HepG2 (cell line): ENCODE data around the gene PXMP4. TPM values are rescaled to one million over a fixed set of nuclear protein-coding genes. Genes with fewer than 3 reads are reported as not detected.

Experiments
- ARHGAP35 ChIP-seq: sonication (generic); formaldehyde crosslinking; IDR thresholded peaks from 2 replicates; pipeline ENCODE4 v1.9.0; 2022; ENCODE audit warnings: mild to moderate bottlenecking, inconsistent platforms, moderate library complexity, missing genetic modification reagents, borderline replicate concordance
- ATM ChIP-seq: fragments of 450-650 bp; IDR thresholded peaks from 2 replicates; pipeline ENCODE4 v1.7.1; 2017; ENCODE audit warnings: mild to moderate bottlenecking, borderline replicate concordance
- KDM3A ChIP-seq: IDR thresholded peaks from 2 replicates; pipeline ENCODE4 v1.6.1; 2018; ENCODE audit warnings: low read depth, missing compliant biosample characterization
- MAZ ChIP-seq, 2 experiments: sonication (generic) in 1 of 2; formaldehyde crosslinking in 1 of 2; IDR thresholded peaks; 2 replicates each; pipeline versions ENCODE4 v1.5.0 to v1.6.1; 2012 to 2020; ENCODE audit warnings: low read depth in 2 of 2, mild to moderate bottlenecking in 2 of 2, borderline replicate concordance in 1 of 2, improper control_type of control experiment in 1 of 2, low read length in 1 of 2, missing genetic modification reagents in 1 of 2, moderate library complexity in 1 of 2
- NFE2L2 ChIP-seq: fragments of 150-350 bp; IDR thresholded peaks from 2 replicates; pipeline ENCODE4 v1.6.1; 2014; ENCODE audit warnings: low read length
- POGZ ChIP-seq: sonication (generic); formaldehyde crosslinking; IDR thresholded peaks from 2 replicates; pipeline ENCODE4 v1.4.0; 2020; ENCODE audit warnings: mild to moderate bottlenecking, missing genetic modification reagents
- RAD21 ChIP-seq: fragments of 450-650 bp; formaldehyde crosslinking; IDR thresholded peaks from 2 replicates; pipeline ENCODE4 v1.5.0; 2020; ENCODE audit warnings: mild to moderate bottlenecking
- RCOR2 ChIP-seq: IDR thresholded peaks from 2 replicates; pipeline ENCODE4 v1.6.1; 2016; ENCODE audit warnings: missing biosample characterization, missing genetic modification reagents
- SMAD9 ChIP-seq: sonication (generic); formaldehyde crosslinking; IDR thresholded peaks from 2 replicates; pipeline ENCODE4 v1.5.1; 2020; ENCODE audit warnings: mild to moderate bottlenecking, missing genetic modification reagents
- STAG1 ChIP-seq: sonication (generic); formaldehyde crosslinking; IDR thresholded peaks from 2 replicates; pipeline ENCODE4 v1.4.0; 2020; ENCODE audit warnings: missing genetic modification reagents
- ZBTB7B ChIP-seq: sonication (generic); formaldehyde crosslinking; IDR thresholded peaks from 2 replicates; pipeline ENCODE4 v1.4.0; 2020; ENCODE audit warnings: missing genetic modification reagents
- ZKSCAN8 ChIP-seq: IDR thresholded peaks from 2 replicates; pipeline ENCODE4 v1.6.1; 2016; ENCODE audit warnings: borderline replicate concordance, missing genetic modification reagents, missing compliant biosample characterization
- ZNF34 ChIP-seq: sonication (generic); formaldehyde crosslinking; IDR thresholded peaks from 2 replicates; pipeline ENCODE4 v1.4.0; 2020; ENCODE audit warnings: mild to moderate bottlenecking, missing genetic modification reagents, borderline replicate concordance
- ZNF431 ChIP-seq: sonication (generic); formaldehyde crosslinking; IDR thresholded peaks from 2 replicates; pipeline ENCODE4 v1.9.0; 2022; ENCODE audit warnings: missing genetic modification reagents, low read depth, mild to moderate bottlenecking, borderline replicate concordance
- ZNF589 ChIP-seq: sonication (generic); formaldehyde crosslinking; conservative IDR thresholded peaks from 2 replicates; pipeline ENCODE4 v1.8.0; 2022; ENCODE audit warnings: mild to moderate bottlenecking, moderate library complexity, missing genetic modification reagents
- ZNF768 ChIP-seq: sonication (generic); formaldehyde crosslinking; IDR thresholded peaks from 2 replicates; pipeline ENCODE4 v1.4.0; 2020; ENCODE audit warnings: missing genetic modification reagents
- polyA plus RNA-seq, 8 experiments: library from polyadenylated mRNA; depleted of rRNA in 3 of 8; stranded (reverse) in 7 of 8; unstranded in 1 of 8; fragments of >200 nt; fragmentation: Illumina TruSeq in 4 of 8; extraction: Trizol in 4 of 8; gene quantifications; 2 replicates each; pipeline versions ENCODE4 v1.2.1 to v1.2.3, GENCODE V29; 2011 to 2016; ENCODE audit warnings: low read depth in 4 of 8, missing spikeins in 1 of 8, mixed read lengths in 1 of 8; ENCODE audit not compliant: insufficient read depth in 1 of 8
- total RNA-seq, 5 experiments: library from RNA; depleted of rRNA; stranded (reverse); fragments of >200 nt; fragmentation: Illumina TruSeq; extraction: Trizol; gene quantifications; 2 replicates each; pipeline ENCODE4 v1.2.3, GENCODE V29; 2016; ENCODE audit warnings: low read depth in 1 of 5
- TF ChIP-seq, protein P1 (sequence below), 2 experiments: fragments of 450-650 bp in 1 of 2; sonication (generic) in 1 of 2; formaldehyde crosslinking in 1 of 2; IDR thresholded peaks; 2 replicates each; pipeline versions ENCODE4 v1.6.1 to v1.8.0; 2016 to 2022; ENCODE audit warnings: antibody characterized with exemption in 1 of 2, mild to moderate bottlenecking in 1 of 2, missing genetic modification reagents in 1 of 2
- TF ChIP-seq, protein P2 (sequence below): IDR thresholded peaks from 2 replicates; pipeline ENCODE4 v1.6.1; 2012; ENCODE audit warnings: inconsistent platforms

The PXMP4 gene
- total and polyA plus RNA-seq, 2 of the 13 experiments (the other 11 are each of a cell fraction or from before 2014, with no cell fraction given) = not detected

DNA sequence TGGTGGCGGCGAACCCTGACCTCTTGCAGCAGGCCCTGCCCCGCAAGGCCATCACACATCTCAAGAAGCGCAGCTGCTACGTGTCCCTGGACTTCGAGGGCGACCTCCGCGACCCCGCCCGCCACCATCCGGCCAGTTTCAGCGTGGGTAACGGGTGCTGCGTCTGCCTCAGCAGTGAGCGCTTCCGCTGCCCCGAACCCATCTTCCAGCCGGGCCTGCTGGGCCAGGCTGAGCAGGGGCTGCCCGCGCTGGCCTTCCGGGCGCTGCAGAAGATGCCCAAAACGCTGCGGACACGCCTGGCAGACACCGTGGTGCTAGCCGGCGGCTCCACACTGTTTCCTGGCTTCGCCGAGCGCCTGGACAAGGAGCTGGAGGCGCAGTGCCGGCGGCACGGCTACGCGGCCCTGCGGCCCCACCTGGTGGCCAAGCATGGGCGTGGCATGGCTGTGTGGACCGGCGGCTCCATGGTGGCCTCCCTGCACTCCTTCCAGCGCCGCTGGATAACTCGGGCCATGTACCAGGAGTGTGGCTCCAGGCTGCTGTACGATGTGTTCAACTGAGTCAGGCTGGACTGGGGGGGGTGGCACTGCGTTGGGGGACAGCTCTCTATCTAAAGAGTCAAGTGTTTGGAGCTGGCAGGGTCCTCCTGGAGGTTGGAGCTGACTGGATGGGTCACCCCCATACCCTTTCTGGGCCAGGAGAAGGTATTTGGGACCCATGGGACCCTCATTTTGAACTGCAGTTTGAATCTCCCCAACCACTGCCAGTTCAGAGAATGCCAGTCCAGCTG lies 52.2 kb downstream of the PXMP4 start (continued):
- TF ChIP-seq, protein P1, sequence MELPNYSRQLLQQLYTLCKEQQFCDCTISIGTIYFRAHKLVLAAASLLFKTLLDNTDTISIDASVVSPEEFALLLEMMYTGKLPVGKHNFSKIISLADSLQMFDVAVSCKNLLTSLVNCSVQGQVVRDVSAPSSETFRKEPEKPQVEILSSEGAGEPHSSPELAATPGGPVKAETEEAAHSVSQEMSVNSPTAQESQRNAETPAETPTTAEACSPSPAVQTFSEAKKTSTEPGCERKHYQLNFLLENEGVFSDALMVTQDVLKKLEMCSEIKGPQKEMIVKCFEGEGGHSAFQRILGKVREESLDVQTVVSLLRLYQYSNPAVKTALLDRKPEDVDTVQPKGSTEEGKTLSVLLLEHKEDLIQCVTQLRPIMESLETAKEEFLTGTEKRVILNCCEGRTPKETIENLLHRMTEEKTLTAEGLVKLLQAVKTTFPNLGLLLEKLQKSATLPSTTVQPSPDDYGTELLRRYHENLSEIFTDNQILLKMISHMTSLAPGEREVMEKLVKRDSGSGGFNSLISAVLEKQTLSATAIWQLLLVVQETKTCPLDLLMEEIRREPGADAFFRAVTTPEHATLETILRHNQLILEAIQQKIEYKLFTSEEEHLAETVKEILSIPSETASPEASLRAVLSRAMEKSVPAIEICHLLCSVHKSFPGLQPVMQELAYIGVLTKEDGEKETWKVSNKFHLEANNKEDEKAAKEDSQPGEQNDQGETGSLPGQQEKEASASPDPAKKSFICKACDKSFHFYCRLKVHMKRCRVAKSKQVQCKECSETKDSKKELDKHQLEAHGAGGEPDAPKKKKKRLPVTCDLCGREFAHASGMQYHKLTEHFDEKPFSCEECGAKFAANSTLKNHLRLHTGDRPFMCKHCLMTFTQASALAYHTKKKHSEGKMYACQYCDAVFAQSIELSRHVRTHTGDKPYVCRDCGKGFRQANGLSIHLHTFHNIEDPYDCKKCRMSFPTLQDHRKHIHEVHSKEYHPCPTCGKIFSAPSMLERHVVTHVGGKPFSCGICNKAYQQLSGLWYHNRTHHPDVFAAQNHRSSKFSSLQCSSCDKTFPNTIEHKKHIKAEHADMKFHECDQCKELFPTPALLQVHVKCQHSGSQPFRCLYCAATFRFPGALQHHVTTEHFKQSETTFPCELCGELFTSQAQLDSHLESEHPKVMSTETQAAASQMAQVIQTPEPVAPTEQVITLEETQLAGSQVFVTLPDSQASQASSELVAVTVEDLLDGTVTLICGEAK (IDR thresholded peaks at IDR 0.05) = no peak
- TF ChIP-seq, protein P1 (CRISPR knock-in tag; IDR thresholded peaks at IDR 0.05) = peak; percentile 23; the same call in 1 of the 2 replicates
- TF ChIP-seq KDM3A (CRISPR knock-in tag) = peak; percentile 75; the same call in 1 of the 2 replicates
- no peak for TF ChIP-seq RCOR2 (CRISPR knock-in tag)
- peak; percentile 55; the same call in 1 of the 2 replicates for TF ChIP-seq ARHGAP35
- TF ChIP-seq MAZ (IDR thresholded peaks at IDR 0.05; ENCODE audit: borderline replicate concordance, low read depth, low read length) = no peak
- TF ChIP-seq MAZ (CRISPR knock-in tag; IDR thresholded peaks at IDR 0.05; ENCODE audit: low read depth) = 0 out of 2 replicates have a peak, but pooled peaks have one; percentile 23
- TF ChIP-seq ZNF431 (CRISPR knock-in tag) = no peak
- peak; percentile 7; the same call in 1 of the 2 replicates for TF ChIP-seq ZNF768 (CRISPR knock-in tag)
- peak; percentile 93 for TF ChIP-seq STAG1 (CRISPR knock-in tag)
- TF ChIP-seq ATM = no peak
- TF ChIP-seq RAD21 (CRISPR knock-in tag) = peak; percentile 93
- TF ChIP-seq ZBTB7B (CRISPR knock-in tag) = no peak
- TF ChIP-seq, protein P2, sequence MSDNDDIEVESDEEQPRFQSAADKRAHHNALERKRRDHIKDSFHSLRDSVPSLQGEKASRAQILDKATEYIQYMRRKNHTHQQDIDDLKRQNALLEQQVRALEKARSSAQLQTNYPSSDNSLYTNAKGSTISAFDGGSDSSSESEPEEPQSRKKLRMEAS = 0 out of 2 replicates have a peak, but pooled peaks have one; percentile 24
- TF ChIP-seq POGZ (CRISPR knock-in tag) = peak; percentile 65; the same call in 1 of the 2 replicates
- TF ChIP-seq ZKSCAN8 (CRISPR knock-in tag) = no peak
- no peak for TF ChIP-seq SMAD9
- no peak for TF ChIP-seq NFE2L2
- peak; percentile 87; the same call in 1 of the 2 replicates for TF ChIP-seq ZNF34 (CRISPR knock-in tag)
- TF ChIP-seq ZNF589 (CRISPR knock-in tag) = 0 out of 2 replicates have a peak, but pooled peaks have one; percentile 29
